B cell (primary cell): ENCODE results near the gene CES4A. TPM values are rescaled to one million over a fixed set of nuclear protein-coding genes. Genes with fewer than 3 reads are reported as not detected.

Experiments used
- ATAC-seq: fragments of 200-7000 bp; cut with Tn5 transposase; one replicate; pipeline ENCODE4 v1.10.0; 2021; ENCODE audit warnings: low read depth, mild to moderate bottlenecking, moderate number of reproducible peaks, moderate library complexity
- CTCF ChIA-PET: fragments of 350-600 bp; sonication (Branson Sonifier 250); formaldehyde crosslinking; loops from one replicate; lab custom pipeline; 2021; ENCODE audit warnings: antibody characterized with exemption, inconsistent platforms; lab: Charles Lee
- POLR2A ChIA-PET: fragments of 350-600 bp; sonication (Branson Sonifier 250); formaldehyde crosslinking; loops from one replicate; lab custom pipeline; 2021; ENCODE audit warnings: antibody characterized with exemption; lab: Charles Lee
- DNase-seq: peaks from one replicate; pipeline ENCODE4 v3.0.0; 2013
- H2AFZ ChIP-seq: 2 replicates; pipeline ENCODE4 v1.6.1; 2012; ENCODE audit warnings: mild to moderate bottlenecking, low read depth, low read length; ENCODE audit not compliant: insufficient read depth, poor library complexity, severe bottlenecking
- H3K27ac ChIP-seq, 2 donors: 1 replicate in 1 of 2; 2 replicates in 1 of 2; pipeline ENCODE4 v1.5.1; 2012 to 2013; ENCODE audit warnings: low read length in 2 of 2, mild to moderate bottlenecking in 2 of 2, moderate library complexity in 1 of 2
- H3K27me3 ChIP-seq, 4 experiments: fragments of 200-600 bp in 1 of 4; sonication (generic) in 1 of 4; replicated peaks in 1 of 4; 1 replicate in 2 of 4; 2 replicates in 2 of 4; pipeline versions ENCODE4 v1.6.1 to v1.7.0; 2013 to 2016; ENCODE audit warnings: low read length in 3 of 4, mild to moderate bottlenecking in 2 of 4, mixed read lengths in 1 of 4, moderate library complexity in 1 of 4; ENCODE audit not compliant: insufficient read depth in 4 of 4, control insufficient read depth in 3 of 4; ENCODE audit errors: control extremely low read depth in 1 of 4
- H3K36me3 ChIP-seq, 2 experiments: replicated peaks in 1 of 2; 1 replicate in 1 of 2; 2 replicates in 1 of 2; pipeline versions ENCODE4 v1.6.1 to v1.7.1; 2013; ENCODE audit warnings: low read length in 1 of 2; ENCODE audit not compliant: insufficient read depth in 2 of 2, control insufficient read depth in 1 of 2; ENCODE audit errors: control extremely low read depth in 1 of 2, extremely low read depth in 1 of 2
- H3K4me1 ChIP-seq, 2 donors: fragments of 200-600 bp in 1 of 2; sonication (generic) in 1 of 2; 1 replicate in 1 of 2; 2 replicates in 1 of 2; pipeline versions ENCODE4 v1.5.1 to v1.6.1; 2013 to 2017; ENCODE audit warnings: low read length in 2 of 2; ENCODE audit not compliant: control insufficient read depth in 2 of 2, insufficient read depth in 2 of 2
- H3K4me2 ChIP-seq: replicated peaks from 2 replicates; pipeline ENCODE3; 2012; ENCODE audit warnings: mild to moderate bottlenecking, low read depth, low read length; ENCODE audit not compliant: poor library complexity, severe bottlenecking
- H3K4me3 ChIP-seq, 5 experiments: fragments of 200-600 bp in 1 of 5; sonication (generic) in 1 of 5; 1 replicate in 3 of 5; 2 replicates in 2 of 5; pipeline versions ENCODE4 v1.5.1 to v1.7.0; 2011 to 2016; ENCODE audit warnings: low read length in 4 of 5, mild to moderate bottlenecking in 4 of 5, low read depth in 2 of 5, control low read depth in 1 of 5, moderate library complexity in 1 of 5; ENCODE audit not compliant: insufficient read depth in 1 of 5; ENCODE audit errors: control extremely low read depth in 1 of 5, extremely low read depth in 1 of 5
- H3K79me2 ChIP-seq: fragments of 200-600 bp; sonication (generic); one replicate; pipeline ENCODE4 v1.6.0; 2016; ENCODE audit warnings: low read length; ENCODE audit not compliant: control insufficient read depth, insufficient read depth
- H3K9ac ChIP-seq: fragments of 200-600 bp; sonication (generic); 2 replicates; pipeline ENCODE4 v1.6.1; 2017; ENCODE audit warnings: mild to moderate bottlenecking, low read length, moderate library complexity
- H3K9me3 ChIP-seq, 3 donors: one replicate each; pipeline versions ENCODE4 v1.6.1 to v1.7.1; 2013; ENCODE audit warnings: low read length in 2 of 3; ENCODE audit not compliant: control insufficient read depth in 2 of 3, insufficient read depth in 1 of 3; ENCODE audit errors: control extremely low read depth in 1 of 3
- H4K20me1 ChIP-seq: 2 replicates; pipeline ENCODE4 v1.6.0; 2012; ENCODE audit warnings: mild to moderate bottlenecking, low read length; ENCODE audit not compliant: insufficient read depth, control insufficient read depth, poor library complexity, severe bottlenecking
- H3K27ac Mint-ChIP-seq: one replicate; pipeline ENCODE4 v1.8.0; 2021; ENCODE audit warnings: mixed read lengths
- H3K27me3 Mint-ChIP-seq: one replicate; pipeline ENCODE4 v1.8.0; 2021; ENCODE audit warnings: mixed read lengths
- H3K4me1 Mint-ChIP-seq: one replicate; pipeline ENCODE4 v1.8.0; 2021; ENCODE audit warnings: mixed read lengths
- H3K4me3 Mint-ChIP-seq: one replicate; pipeline ENCODE4 v1.8.0; 2021; ENCODE audit warnings: mixed read lengths
- H3K9me3 Mint-ChIP-seq: one replicate; pipeline ENCODE4 v1.8.0; 2022; ENCODE audit warnings: mixed read lengths; ENCODE audit not compliant: insufficient read depth
- EZH2 ChIP-seq: IDR thresholded peaks from 2 replicates; pipeline ENCODE4 v1.6.1; 2012; ENCODE audit warnings: borderline replicate concordance, low read depth, mild to moderate bottlenecking, moderate library complexity, low read length; ENCODE audit not compliant: insufficient read depth, poor library complexity, severe bottlenecking
- WGBS: methylation state at CpG from one replicate; pipeline ENCODE4 v1.1.5; 2013; ENCODE audit warnings: missing lambda C conversion rate; ENCODE audit not compliant: insufficient coverage; 5-methylcytosine and 5-hydroxymethylcytosine counted together
- intact Hi-C: fragments of 100-400 bp; cut with micrococcal nuclease; formaldehyde crosslinking; loops from one replicate; pipeline ENCODE4 v1.10.0; 2022
- polyA plus RNA-seq: library from polyadenylated mRNA; depleted of rRNA; stranded (reverse); fragments of >200 nt; gene quantifications from 2 replicates; pipeline ENCODE4 v1.2.3, GENCODE V29; 2012
- total RNA-seq, 2 donors: library from RNA; stranded (reverse); fragments of 120-200 nt in 1 of 2; gene quantifications; 1 replicate in 1 of 2; 2 replicates in 1 of 2; pipeline versions ENCODE4 v1.2.3 to v1.2.4, GENCODE V29; 2013 to 2022
- TF ChIP-seq, protein P1 (sequence below): fragments of 200-600 bp; IDR thresholded peaks from one replicate; pipeline ENCODE4 v1.8.0; 2022; ENCODE audit warnings: antibody characterized with exemption, mild to moderate bottlenecking

The CES4A gene
- total and polyA plus RNA-seq, 2 donors (not counting 1 experiment from before 2014, with no cell fraction given): 8.4 to 17.3 TPM

DNA sequence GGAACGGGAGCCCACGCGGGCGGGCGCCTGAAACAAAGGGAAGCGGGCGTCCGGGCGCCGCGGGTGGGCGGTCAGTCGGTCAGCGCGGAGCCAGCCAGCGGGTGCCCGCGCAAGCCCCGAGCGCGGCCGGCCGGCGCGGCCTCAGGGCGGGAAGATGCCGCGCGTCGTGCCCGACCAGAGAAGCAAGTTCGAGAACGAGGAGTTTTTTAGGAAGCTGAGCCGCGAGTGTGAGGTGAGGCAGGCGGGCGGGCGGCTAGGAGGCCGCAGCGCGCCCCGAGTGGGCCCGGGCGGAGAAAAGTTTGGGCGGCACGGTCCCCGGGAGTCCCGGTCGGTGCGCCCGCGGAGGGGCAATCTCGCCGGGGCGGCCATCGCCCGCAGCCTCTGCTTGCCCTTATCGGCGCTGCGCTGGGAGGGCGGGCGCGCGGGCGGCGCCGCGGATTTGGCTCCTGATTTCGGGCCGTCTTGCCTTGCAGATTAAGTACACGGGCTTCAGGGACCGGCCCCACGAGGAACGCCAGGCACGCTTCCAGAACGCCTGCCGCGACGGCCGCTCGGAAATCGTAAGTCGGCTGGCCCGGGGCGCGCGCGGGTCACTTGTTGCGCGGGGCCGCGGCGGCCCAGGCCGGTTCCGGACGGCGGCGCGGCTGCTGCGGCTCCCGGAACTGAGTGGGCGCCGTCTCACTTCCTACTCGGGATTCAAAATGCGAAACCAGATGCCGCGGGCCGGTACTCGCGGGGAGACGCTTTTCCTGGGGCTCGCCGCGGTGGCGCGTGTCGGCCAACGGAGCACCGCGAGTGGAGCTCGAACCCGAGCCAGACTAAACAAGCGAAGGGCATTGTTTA, 41.1 kb downstream of the CES4A start:
- H3K9me3 ChIP-seq: peaks cover 0 to 4% (median 0%) of the 10 kb centered on the region in 3 donors
- H3K27me3 Mint-ChIP-seq: no peaks in the 10 kb centered on the region
- H3K4me2 ChIP-seq: peak overlapping the region; percentile 89
- peak overlapping the region; percentile 60 to 82 (median 76) for H3K4me3 ChIP-seq
- peak overlapping the region; percentile 88 for H3K9ac ChIP-seq
- DNase-seq (peak; percentile 80), ATAC-seq (peak; percentile 29)
- H3K27ac ChIP-seq: peak overlapping the region; percentile 64 to 90
- H3K36me3 ChIP-seq: peaks cover 0 to 13% of the 10 kb centered on the region in 2 experiments
- no peaks in the 10 kb centered on the region for H3K27me3 ChIP-seq
- H3K27ac Mint-ChIP-seq: peak overlapping the region; percentile 94
- H3K4me1 ChIP-seq: peaks cover 13 to 18% of the 10 kb centered on the region in 2 donors
- CTCF ChIA-PET: interaction anchor here (0.8 to 1.5 kb wide), 6 partner anchors 9 to 126 kb away, joined by 3 to 5 read pairs (median 3); partner anchors contain the start of gene B3GNT9
- H2AFZ ChIP-seq: peak overlapping the region; percentile 90
- H3K4me3 Mint-ChIP-seq: peak overlapping the region; percentile 94
- POLR2A ChIA-PET: interaction anchor here (0.6 to 1.3 kb wide), 2 partner anchors 130 to 533 kb away, joined by 3 to 5 read pairs; partner anchors contain the start of gene CTCF
- TF ChIP-seq, protein P1, sequence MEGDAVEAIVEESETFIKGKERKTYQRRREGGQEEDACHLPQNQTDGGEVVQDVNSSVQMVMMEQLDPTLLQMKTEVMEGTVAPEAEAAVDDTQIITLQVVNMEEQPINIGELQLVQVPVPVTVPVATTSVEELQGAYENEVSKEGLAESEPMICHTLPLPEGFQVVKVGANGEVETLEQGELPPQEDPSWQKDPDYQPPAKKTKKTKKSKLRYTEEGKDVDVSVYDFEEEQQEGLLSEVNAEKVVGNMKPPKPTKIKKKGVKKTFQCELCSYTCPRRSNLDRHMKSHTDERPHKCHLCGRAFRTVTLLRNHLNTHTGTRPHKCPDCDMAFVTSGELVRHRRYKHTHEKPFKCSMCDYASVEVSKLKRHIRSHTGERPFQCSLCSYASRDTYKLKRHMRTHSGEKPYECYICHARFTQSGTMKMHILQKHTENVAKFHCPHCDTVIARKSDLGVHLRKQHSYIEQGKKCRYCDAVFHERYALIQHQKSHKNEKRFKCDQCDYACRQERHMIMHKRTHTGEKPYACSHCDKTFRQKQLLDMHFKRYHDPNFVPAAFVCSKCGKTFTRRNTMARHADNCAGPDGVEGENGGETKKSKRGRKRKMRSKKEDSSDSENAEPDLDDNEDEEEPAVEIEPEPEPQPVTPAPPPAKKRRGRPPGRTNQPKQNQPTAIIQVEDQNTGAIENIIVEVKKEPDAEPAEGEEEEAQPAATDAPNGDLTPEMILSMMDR: no peak
- no peak for TF ChIP-seq EZH2
- H3K4me1 Mint-ChIP-seq: peaks cover 42% of the 10 kb centered on the region
- H3K9me3 Mint-ChIP-seq: no peaks in the 10 kb centered on the region
- under 1% methylated on average over 123 of the region's 123 CpGs for WGBS
- peaks cover 34% of the 10 kb centered on the region for H4K20me1 ChIP-seq
- intact Hi-C loops: loop anchor here (1.0 to 2.0 kb wide), 4 partner anchors 15 to 154 kb away; partner anchors contain the start of genes FBXL8, MATCAP1, PHAF1 and TRADD
- H3K79me2 ChIP-seq: peaks cover 48% of the 10 kb centered on the region
